ENCODE data around the gene TIMM22. TPM values are rescaled to one million over a fixed set of nuclear protein-coding genes. Genes with fewer than 3 reads are reported as not detected.
A peak's percentile ranks its signal among the peaks of the same experiment; 100 is the strongest.

The TIMM22 gene
- total and polyA plus RNA-seq, 2 donors (not counting 3 experiments of a cell fraction or from before 2014, with no cell fraction given), result 19.0 to 19.6 TPM

GRCh38 chr17:964876-965275 is 32.1 kb upstream of the TIMM22 start:
- H3K27ac ChIP-seq (ENCODE audit: insufficient read depth, low read depth, low read length), result no peak overlapping the region
- no peak overlapping the region for H3K4me3 ChIP-seq (replicated peaks in 1 of 3; ENCODE audit: insufficient read depth in 1 of 3, low read depth in 1 of 3, low read length in 3 of 3)
- peaks cover 2% of the 10 kb centered on the region for H3K4me1 ChIP-seq (ENCODE audit: control insufficient read depth, extremely low read depth, insufficient read depth, low read length)
- intact Hi-C loops (cut with micrococcal nuclease), result no loop called here
- H3K36me3 ChIP-seq (ENCODE audit: control insufficient read depth in 2 of 2, extremely low read depth in 1 of 2, insufficient read depth in 2 of 2, low read length in 2 of 2), result no peaks in the 10 kb centered on the region
- peak; percentile 13 for DNase-seq (ENCODE audit: low read depth, low spot score)
- no peaks in the 10 kb centered on the region for H3K9me1 ChIP-seq (replicated peaks; ENCODE audit: control insufficient read depth, extremely low read depth, insufficient read depth, low read length)
- H2AFZ ChIP-seq (ENCODE audit: low read depth, low read length), result no peak overlapping the region
- CTCF ChIA-PET, result interaction anchor here (1.1 to 2.1 kb wide), 5 partner anchors 16 to 166 kb away, joined by 3 to 9 read pairs (median 5); no protein-coding TSS in a partner anchor
- no peaks in the 10 kb centered on the region for H3K27me3 ChIP-seq (ENCODE audit: control insufficient read depth in 2 of 2, insufficient read depth in 2 of 2, low read length in 2 of 2)
- H4K20me1 ChIP-seq (replicated peaks; ENCODE audit: control insufficient read depth, extremely low read depth, insufficient read depth, low read length), result no peaks in the 10 kb centered on the region
- TF ChIP-seq POLR2AphosphoS5 (IDR thresholded peaks at IDR 0.05; ENCODE audit: insufficient read depth, low read depth, low read length) (no peak), EZH2 (IDR thresholded peaks at IDR 0.05; ENCODE audit: borderline replicate concordance, low read depth, low read length, severe bottlenecking) (no peak), MYC (IDR thresholded peaks at IDR 0.05; ENCODE audit: low read depth, low read length) (no peak), POLR2A (IDR thresholded peaks at IDR 0.05; ENCODE audit: low read depth, low read length) (no peak), CTCF (IDR thresholded peaks at IDR 0.05; ENCODE audit: extremely low read depth in 1 of 2, insufficient read depth in 1 of 2, low read depth in 1 of 2, low read length in 2 of 2) (no peak)
- no peaks in the 10 kb centered on the region for H3K9me3 ChIP-seq (replicated peaks; ENCODE audit: control insufficient read depth, insufficient read depth, low read length)
- POLR2A ChIA-PET, result interaction anchor here (0.9 kb wide), 1 partner anchor 14 kb away, joined by 7 read pairs; no protein-coding TSS in a partner anchor
- H3K79me2 ChIP-seq (ENCODE audit: control insufficient read depth, insufficient read depth, low read length), result peaks cover 11% of the 10 kb centered on the region
- no TSS peak for BruUV-seq (replicated peaks)
- dilution Hi-C loops (cut with MboI; ENCODE audit: extremely low pct_ligation_motif_present, low sequenced_read_pairs), result no loop called here
- peak overlapping the region; percentile 0 for H3K4me2 ChIP-seq (ENCODE audit: insufficient read depth, low read length)
- no peak overlapping the region for H3K9ac ChIP-seq (replicated peaks; ENCODE audit: extremely low read depth, insufficient read depth, low read length)
- no peak for FAIRE-seq
